SU-DHL-6 (cell line): ENCODE measurements around the gene LYPD3.

Source experiments
- CTCF ChIP-seq: fragments of 200-600 bp; sonication (generic); IDR thresholded peaks from one replicate; pipeline ENCODE4 v1.5.1; 2017; ENCODE audit warnings: antibody characterized with exemption, mild to moderate bottlenecking, low read length, moderate library complexity; ENCODE audit not compliant: insufficient read depth, poor library complexity, severe bottlenecking
- EZH2phosphoT487 ChIP-seq: fragments of 200-600 bp; sonication (generic), shearing (Covaris generic); conservative IDR thresholded peaks from 2 replicates; pipeline ENCODE4 v1.6.1; 2018; ENCODE audit warnings: mild to moderate bottlenecking, antibody characterized with exemption, low read length, moderate library complexity, mixed read lengths

- no peak for TF ChIP-seq CTCF
- no peak for TF ChIP-seq EZH2phosphoT487
Observed at GRCh38 chr19:43452582-43452981, 12.8 kb downstream of the LYPD3 start.
